ENCODE data around the gene MIOX.

DNA sequence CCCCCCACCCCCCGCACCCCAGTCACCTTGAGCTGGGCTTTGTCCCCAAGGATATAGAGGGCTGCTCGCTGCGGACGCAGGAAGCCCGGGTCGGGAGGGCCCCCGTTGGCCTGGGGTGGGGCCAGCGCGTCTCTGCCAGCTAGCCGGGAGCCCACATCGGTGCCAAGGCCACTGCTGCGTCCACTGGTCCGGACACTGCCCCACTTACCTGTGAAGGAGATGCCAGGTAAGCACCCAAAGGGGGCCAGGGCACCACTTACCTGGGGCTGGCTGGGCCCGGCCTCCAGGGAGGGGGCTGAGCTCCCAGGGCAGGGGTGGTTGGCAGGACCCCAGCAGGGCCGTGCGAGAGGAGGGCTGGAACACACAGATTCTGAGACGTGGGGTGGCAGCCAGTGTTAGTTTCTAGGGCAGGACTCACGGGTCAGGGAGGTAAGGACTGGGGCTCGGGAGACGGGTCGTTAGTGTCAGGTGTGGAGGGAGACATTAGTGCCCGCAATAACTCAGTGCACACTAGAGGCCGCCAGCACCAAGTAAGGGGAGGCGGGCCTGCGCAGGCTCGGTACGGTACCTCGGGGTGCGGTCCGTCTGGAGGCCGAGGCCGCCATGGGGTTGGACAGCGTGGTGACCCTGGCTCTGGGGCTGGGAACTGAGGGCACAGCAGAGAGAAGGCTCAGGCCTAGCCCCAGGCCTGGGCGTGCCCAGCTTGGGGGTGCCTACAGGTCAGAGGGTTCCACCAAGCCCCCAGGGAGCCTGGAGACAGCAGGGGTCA lies 30.0 kb upstream of the MIOX start:
- TF ChIP-seq, protein P1, sequence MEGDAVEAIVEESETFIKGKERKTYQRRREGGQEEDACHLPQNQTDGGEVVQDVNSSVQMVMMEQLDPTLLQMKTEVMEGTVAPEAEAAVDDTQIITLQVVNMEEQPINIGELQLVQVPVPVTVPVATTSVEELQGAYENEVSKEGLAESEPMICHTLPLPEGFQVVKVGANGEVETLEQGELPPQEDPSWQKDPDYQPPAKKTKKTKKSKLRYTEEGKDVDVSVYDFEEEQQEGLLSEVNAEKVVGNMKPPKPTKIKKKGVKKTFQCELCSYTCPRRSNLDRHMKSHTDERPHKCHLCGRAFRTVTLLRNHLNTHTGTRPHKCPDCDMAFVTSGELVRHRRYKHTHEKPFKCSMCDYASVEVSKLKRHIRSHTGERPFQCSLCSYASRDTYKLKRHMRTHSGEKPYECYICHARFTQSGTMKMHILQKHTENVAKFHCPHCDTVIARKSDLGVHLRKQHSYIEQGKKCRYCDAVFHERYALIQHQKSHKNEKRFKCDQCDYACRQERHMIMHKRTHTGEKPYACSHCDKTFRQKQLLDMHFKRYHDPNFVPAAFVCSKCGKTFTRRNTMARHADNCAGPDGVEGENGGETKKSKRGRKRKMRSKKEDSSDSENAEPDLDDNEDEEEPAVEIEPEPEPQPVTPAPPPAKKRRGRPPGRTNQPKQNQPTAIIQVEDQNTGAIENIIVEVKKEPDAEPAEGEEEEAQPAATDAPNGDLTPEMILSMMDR (IDR thresholded peaks at IDR 0.05) = no peak
- TF ChIP-seq POLR2A (IDR thresholded peaks at IDR 0.05) (no peak), EP300 (IDR thresholded peaks at IDR 0.05) (no peak)

All from suprapubic skin (tissue), 3 donors.